Breast epithelium (tissue), 3 donors: ENCODE results near the gene HEPACAM.

ENCODE experiments used
- POLR2A ChIP-seq: fragments of 450-650 bp; IDR thresholded peaks from one replicate; pipeline ENCODE4 v1.6.1; 2016; ENCODE audit warnings: antibody characterized with exemption, mild to moderate bottlenecking, moderate library complexity
- POLR2AphosphoS5 ChIP-seq, 3 donors: sonication (generic); formaldehyde crosslinking; IDR thresholded peaks; one replicate each; pipeline ENCODE4 v1.6.1; 2017; ENCODE audit warnings: antibody characterized with exemption in 3 of 3
- TF ChIP-seq, protein P1 (sequence below), 3 donors: fragments of 450-650 bp; IDR thresholded peaks; one replicate each; pipeline ENCODE4 v1.5.1; 2016 to 2017; ENCODE audit warnings: antibody characterized with exemption in 3 of 3, mild to moderate bottlenecking in 3 of 3, moderate library complexity in 3 of 3

DNA sequence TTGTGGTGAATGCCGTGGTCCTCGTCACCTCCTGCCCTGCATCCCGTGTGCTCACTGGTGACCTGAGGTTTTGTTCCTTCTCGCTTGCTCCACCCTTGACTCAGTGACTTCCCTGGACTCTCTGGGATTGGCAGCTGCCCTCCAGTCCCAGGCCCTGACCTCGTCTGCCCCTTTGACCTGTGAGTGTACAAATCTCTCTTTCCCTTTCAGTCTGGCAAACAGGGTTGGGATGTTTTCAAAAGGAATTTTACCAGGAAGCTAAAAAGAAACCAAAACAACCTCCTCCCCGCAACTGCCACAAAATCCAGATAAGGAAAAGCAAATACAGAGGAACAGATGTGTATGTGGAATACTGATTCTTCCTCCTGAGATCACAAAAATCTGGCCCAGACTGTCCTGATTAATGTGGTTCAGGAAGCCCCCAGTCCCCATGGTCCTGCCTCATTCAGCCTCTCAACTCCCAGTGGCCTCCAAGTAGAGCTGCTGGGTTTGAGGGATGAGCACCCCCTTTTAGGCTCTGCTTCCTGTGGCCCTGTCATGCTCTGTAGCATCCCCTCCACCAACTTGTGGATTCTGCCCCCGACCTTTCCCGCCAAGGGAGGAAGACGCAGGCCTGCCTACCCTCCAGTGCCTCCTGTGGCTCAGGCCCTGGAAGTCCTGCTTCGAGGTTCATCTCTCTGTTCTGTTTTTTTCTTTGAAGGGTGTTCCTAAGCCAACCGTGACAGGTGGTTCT lies 53.3 kb downstream of the HEPACAM start:
- TF ChIP-seq POLR2AphosphoS5 (IDR thresholded peaks at IDR 0.05) (no peak), POLR2A (no peak)
- TF ChIP-seq, protein P1, sequence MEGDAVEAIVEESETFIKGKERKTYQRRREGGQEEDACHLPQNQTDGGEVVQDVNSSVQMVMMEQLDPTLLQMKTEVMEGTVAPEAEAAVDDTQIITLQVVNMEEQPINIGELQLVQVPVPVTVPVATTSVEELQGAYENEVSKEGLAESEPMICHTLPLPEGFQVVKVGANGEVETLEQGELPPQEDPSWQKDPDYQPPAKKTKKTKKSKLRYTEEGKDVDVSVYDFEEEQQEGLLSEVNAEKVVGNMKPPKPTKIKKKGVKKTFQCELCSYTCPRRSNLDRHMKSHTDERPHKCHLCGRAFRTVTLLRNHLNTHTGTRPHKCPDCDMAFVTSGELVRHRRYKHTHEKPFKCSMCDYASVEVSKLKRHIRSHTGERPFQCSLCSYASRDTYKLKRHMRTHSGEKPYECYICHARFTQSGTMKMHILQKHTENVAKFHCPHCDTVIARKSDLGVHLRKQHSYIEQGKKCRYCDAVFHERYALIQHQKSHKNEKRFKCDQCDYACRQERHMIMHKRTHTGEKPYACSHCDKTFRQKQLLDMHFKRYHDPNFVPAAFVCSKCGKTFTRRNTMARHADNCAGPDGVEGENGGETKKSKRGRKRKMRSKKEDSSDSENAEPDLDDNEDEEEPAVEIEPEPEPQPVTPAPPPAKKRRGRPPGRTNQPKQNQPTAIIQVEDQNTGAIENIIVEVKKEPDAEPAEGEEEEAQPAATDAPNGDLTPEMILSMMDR (IDR thresholded peaks at IDR 0.05) = no peak
